GM10266 (cell line): ENCODE data around the gene CCNDBP1.

Experiments used
- DNase-seq: peaks from one replicate; pipeline ENCODE4 v3.0.0; 2012; ENCODE audit errors: extremely low spot score
- CTCF ChIP-seq: IDR thresholded peaks from 2 replicates; pipeline ENCODE4 v1.5.1; 2012; ENCODE audit warnings: mild to moderate bottlenecking, low read depth; ENCODE audit not compliant: control insufficient read depth, insufficient read depth; ENCODE audit errors: missing control alignments

CCNDBP1 gene

DNA sequence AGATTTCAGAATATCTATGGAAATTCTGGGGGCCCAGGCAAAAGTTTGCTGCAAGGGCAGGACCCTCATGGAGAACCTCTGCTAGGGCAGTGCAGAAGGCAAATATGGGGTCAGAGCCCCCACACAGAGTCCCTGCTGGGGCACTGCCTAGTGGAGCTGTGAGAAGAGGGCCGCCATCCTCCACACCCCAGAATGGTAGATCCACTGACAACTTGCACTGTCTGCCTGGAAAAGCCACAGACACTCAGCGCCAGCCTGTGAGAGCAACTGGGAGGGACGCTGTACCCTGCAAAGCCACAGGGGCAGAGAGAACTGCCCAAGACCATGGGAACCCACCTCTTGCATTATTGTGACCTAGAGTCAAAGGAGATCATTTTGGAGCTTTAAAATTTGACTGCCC lies 13.8 kb downstream of the CCNDBP1 start:
- no peak for TF ChIP-seq CTCF
- DNase-seq: no peak

DNA sequence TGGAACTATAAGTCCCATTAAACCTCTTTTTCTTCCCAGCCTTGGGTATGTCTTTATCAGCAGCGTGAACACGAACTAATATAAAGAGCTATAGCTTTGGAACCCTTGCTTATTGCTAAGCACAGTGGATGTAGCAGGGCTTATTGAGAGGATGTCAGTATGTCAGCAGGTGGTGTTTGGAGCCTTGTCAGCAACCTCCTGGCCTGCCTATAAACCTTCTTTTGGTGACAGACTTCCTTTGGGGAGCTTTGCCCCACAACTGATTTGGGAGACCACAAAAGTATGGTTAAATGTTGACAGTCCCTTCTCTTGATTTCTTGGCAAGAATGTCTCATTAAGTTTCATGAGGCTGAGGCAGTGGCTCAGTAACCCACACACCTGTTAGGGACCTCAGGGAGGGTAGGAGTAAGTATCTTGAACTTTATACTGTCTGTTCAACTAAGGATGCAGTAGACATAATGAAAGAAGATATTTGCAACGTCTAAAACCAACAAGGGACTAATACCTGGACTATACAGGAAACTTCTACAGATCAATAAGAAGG lies 14.8 kb downstream of the CCNDBP1 start:
- no peak for DNase-seq

GRCh38 chr15:43204016-43204901 lies 19.1 kb downstream of the CCNDBP1 start:
- TF ChIP-seq CTCF: peak; percentile 82
- peak; percentile 66 for DNase-seq

More for the DNA sequence above, 14.8 kb downstream of the CCNDBP1 start:
- no peak for TF ChIP-seq CTCF

GRCh38 chr15:43206054-43206453 lies 20.9 kb downstream of the CCNDBP1 start:
- no peak for TF ChIP-seq CTCF
- DNase-seq: no peak

- no peak for DNase-seq
- no peak for TF ChIP-seq CTCF
These were observed 21.8 kb downstream of the CCNDBP1 start for GRCh38 chr15:43207024-43207423.

- no peak for TF ChIP-seq CTCF
These were observed 23.1 kb downstream of the CCNDBP1 start for GRCh38 chr15:43208052-43209002.

More at GRCh38 chr15:43208052-43209002, 23.1 kb downstream of the CCNDBP1 start:
- DNase-seq: no peak
